HG03196 (cell line): ENCODE results near the gene NPAS3.

Experiments used
- ATAC-seq: cut with Tn5 transposase; IDR thresholded peaks from one replicate; pipeline ENCODE4 v1.9.1; 2021; ENCODE audit not compliant: unreplicated experiment

Gene NPAS3

GRCh38 chr14:33534632-33535031 is 596.0 kb downstream of the NPAS3 start:
- ATAC-seq: no peak

GRCh38 chr14:33539918-33540357 is 601.3 kb downstream of the NPAS3 start:
- ATAC-seq: no peak

GRCh38 chr14:33541171-33541570 is 602.5 kb downstream of the NPAS3 start:
- no peak for ATAC-seq

DNA sequence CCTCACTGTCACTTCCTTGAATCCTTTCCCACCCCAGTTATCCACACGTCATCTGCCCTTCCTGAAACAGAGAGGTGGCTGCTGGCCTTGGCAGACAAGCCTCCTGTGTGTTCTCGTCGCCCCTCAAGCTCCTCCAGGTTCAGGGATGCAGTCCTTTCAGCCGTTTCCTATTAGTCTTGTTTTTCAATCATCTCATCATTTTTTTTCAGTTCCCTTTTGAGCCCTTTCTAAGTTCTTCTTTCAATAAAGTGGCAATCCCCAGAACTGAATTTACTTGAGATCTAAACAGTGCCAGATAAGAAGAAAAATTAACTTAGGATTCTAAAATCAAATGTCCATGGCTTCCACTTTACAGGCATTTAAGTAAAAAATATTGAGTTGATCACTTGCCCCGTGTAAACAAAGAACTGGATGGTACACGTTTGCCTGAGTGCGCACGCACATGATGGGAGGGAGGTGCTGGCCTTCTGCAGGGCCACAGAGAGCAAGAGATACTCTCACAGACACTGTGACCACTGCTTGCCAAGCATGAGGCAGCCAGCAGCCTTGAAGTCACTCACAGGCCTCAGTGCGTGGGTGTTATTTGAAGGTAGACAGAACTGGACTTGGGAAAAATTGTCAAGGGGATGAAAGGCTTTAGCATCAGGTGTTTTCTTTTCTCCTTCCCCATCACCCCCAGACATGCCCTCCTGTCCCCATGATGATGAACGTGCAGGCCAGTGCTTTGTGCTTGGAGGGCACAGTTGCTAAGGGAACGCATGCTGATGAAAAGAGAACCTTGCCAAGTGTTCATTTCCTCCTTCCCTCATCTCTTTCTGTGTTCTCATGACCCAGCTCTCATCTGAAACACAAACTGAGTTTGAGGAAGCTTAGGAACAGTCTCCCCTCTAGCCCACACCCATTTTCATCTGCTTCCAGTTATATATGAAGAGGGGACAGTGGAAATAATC is 603.9 kb downstream of the NPAS3 start:
- no peak for ATAC-seq

DNA sequence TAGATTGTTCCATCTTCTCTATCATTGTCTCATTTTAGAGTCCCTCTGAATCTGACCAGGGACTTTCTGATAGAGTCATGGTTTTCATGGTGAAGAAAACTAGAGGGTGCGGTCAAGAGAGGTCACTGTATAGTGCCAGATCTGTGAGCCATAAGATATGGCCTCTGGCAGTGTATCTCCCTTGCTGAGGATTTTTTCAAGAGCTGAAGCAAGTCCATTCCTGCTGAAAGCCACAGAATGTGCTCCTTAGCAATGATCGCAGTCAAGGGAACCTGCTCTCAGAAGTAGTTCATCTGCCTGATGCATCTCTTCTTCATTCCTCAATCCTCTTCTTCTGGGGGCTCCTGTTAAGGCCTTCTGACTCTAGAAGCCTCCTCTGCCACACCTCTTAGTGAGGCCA is 607.0 kb downstream of the NPAS3 start:
- ATAC-seq: no peak

GRCh38 chr14:33548606-33549005 is 609.9 kb downstream of the NPAS3 start:
- no peak for ATAC-seq

- no peak for ATAC-seq
Measured at GRCh38 chr14:33551963-33552362, 613.3 kb downstream of the NPAS3 start.

- no peak for ATAC-seq
Measured at GRCh38 chr14:33553706-33554278, 615.1 kb downstream of the NPAS3 start.

GRCh38 chr14:33554988-33555387 is 616.3 kb downstream of the NPAS3 start:
- no peak for ATAC-seq

DNA sequence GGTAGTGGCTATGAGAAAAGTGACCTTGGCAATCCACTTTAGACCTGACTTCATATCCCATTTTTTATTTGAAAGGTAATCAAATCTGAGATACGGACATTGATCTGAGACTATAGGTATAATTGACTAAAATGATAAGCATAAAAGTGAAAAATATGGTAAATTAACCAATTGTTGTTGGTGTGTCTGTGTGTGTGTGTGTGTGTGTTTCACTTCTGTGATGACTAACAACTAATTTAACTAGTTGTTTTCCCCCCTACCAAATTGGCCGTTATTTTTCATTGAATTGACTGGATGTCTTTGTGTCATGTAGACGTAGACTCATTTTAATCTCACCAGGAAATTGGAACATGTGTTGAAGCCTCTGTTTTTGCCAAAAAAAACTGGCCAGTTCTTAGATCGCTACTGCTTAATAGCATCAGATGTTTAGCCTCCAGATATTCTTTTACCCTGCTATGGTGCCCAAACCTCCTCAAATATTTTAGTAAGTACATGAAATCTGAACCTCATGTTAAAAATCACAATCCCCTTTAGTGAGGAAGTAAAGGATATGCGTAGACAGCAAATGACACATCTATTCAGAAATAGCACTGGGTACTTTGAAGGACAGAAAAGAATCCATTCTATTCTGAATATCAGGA is 617.2 kb downstream of the NPAS3 start:
- ATAC-seq: no peak

- ATAC-seq: no peak
Measured at GRCh38 chr14:33556382-33557121, 617.9 kb downstream of the NPAS3 start.

DNA sequence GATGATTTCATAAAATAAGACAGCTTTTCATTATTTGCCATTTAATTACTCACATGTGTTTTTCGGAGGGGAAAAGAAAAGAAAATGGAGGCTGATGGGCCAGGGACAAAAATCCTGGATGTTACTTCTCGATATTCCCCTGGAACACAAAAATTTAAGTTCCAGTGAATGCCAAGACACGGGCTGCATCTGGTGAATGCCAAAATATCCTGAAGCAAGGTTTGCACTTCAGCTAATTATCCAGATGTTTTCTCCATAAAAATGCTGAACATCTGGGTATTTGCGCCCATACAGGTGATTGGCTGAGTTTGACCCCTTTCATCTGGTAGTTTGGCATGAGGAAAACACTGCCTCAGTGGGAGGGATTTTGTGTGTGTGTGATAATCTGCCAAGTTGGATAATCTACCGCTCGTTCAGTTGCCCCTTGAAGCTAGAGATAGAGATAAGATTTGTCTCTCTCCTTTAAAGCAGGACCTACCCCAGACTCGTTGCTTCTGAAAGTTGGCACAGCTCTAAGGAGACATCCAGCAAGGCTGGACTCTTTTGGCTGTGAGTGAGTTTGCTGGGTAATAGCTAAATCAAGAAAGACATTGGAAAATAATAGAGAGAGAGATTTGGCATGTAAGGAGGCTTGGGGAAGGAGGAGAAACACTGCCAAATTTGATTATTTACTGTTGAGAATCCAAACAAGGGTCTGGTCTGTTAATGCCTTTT is 622.2 kb downstream of the NPAS3 start:
- ATAC-seq: no peak

DNA sequence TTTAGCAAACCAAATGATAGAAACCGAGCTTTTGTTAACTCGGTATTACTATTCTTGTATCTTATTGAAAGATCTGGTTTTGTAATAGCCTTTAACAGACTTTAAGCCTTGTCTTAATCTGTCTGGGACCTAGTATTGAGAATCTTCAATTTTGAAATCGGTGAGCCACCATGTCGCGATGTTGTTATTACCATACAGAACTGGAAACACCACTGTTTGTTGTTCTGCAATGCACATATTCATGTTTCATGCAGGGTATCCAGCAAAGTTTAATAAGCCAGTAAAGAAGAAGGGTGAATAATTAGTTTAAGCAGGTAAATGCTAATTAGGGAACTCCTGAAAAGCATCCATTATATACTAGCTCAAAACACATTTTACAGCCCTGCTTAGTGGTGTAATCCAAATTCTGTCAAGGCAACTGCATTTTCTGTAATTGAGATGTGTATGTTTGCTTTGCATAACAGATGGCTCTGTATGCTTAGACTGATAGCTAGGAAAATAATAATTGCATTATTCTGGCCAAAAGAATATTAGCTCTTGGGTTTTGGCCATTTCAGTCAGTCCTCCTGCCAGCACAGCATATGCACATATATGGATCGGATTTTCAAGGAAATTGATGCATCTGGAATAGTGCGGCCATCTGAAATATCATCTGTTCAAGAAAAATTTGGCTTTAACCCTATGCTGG is 623.0 kb downstream of the NPAS3 start:
- no peak for ATAC-seq

- no peak for ATAC-seq
Measured at GRCh38 chr14:33563191-33563900, 624.7 kb downstream of the NPAS3 start.

GRCh38 chr14:33563901-33564197 is 625.2 kb downstream of the NPAS3 start:
- no peak for ATAC-seq

GRCh38 chr14:33564774-33565630 is 626.3 kb downstream of the NPAS3 start:
- ATAC-seq: peak; percentile 94

DNA sequence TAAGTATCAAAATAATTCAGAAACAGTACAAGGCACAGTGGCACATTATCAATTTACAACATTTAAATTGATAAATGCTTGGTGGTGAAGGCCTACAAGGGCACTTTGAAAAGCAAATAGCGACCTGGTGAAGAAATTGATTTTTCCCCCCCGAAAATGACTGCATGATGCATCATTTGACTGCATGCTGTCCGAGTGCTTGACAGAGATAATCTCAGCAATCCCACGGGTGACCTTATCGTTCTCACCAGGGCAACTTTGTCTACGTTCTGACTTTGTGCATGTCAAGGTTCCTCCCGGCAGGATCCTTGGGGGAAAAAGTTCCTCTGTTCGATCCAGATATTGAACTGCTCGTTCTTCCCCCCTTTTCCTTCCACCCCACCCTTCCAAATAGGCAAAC is 627.4 kb downstream of the NPAS3 start:
- ATAC-seq: no peak

DNA sequence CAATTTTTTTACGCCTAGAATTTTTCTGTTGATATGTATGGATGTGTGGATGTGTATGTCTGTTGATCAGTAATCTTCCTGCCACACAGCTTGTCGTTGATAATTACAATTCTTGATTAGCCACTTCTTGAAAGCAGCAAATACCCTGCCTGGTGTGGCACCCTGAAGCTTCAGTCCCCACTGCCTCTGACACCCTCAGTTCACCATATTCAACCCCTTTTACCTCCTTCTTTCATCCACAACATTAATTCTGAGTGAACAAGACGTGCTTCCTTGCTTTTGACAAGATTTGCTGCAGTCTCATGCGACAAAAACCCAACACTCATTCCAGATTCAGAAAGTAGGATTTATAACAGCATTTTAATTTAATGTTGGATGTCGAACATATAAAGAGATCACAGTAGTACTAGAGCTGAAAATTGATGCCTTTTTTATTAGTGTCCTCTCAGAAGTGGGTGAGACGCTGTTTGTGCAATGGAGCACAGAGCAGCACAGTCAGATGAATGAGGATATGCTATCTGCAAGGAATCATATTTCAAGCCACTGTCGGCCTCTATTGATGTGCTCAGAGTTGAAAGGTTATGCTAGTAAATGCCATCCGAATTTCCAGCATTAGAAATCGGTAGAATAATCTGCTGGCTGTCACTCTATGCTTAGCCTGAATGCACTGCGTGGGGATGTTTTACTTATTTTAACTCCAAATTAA is 628.5 kb downstream of the NPAS3 start:
- no peak for ATAC-seq
